GM21786 (cell line): ENCODE measurements around the gene DIDO1.

ENCODE experiments used
- ATAC-seq: cut with Tn5 transposase; IDR thresholded peaks from one replicate; pipeline ENCODE4 v1.9.1; 2021; ENCODE audit not compliant: unreplicated experiment

The DIDO1 gene

GRCh38 chr20:62951143-62951895 lies 25.0 kb upstream of the DIDO1 start:
- no peak for ATAC-seq

- no peak for ATAC-seq
Measured at GRCh38 chr20:62950741-62951140, 24.4 kb upstream of the DIDO1 start.

GRCh38 chr20:62949962-62950361 lies 23.7 kb upstream of the DIDO1 start:
- no peak for ATAC-seq

- ATAC-seq, result no peak
Measured at GRCh38 chr20:62949153-62949821, 23.0 kb upstream of the DIDO1 start.

GRCh38 chr20:62947532-62948300 lies 21.4 kb upstream of the DIDO1 start:
- ATAC-seq, result no peak

- ATAC-seq, result no peak
Measured at GRCh38 chr20:62946918-62947317, 20.6 kb upstream of the DIDO1 start.

- no peak for ATAC-seq
Measured at GRCh38 chr20:62945771-62946339, 19.6 kb upstream of the DIDO1 start.

GRCh38 chr20:62944746-62945145 lies 18.4 kb upstream of the DIDO1 start:
- ATAC-seq, result no peak

GRCh38 chr20:62944184-62944583 lies 17.9 kb upstream of the DIDO1 start:
- no peak for ATAC-seq

- no peak for ATAC-seq
Measured at GRCh38 chr20:62943396-62943795, 17.1 kb upstream of the DIDO1 start.

- ATAC-seq, result no peak
Measured at GRCh38 chr20:62942456-62942855, 16.2 kb upstream of the DIDO1 start.

GRCh38 chr20:62941792-62942191 lies 15.5 kb upstream of the DIDO1 start:
- no peak for ATAC-seq

- ATAC-seq, result no peak
Measured at GRCh38 chr20:62940875-62941274, 14.6 kb upstream of the DIDO1 start.

- peak; percentile 46 for ATAC-seq
Measured at GRCh38 chr20:62938105-62938888, 12.0 kb upstream of the DIDO1 start, which contains the start of gene GID8. Gene GID8 (plus strand): TSS chr20:62938147. CDS start chr20:62941503, 3,356 bp downstream.

- peak; percentile 74 for ATAC-seq
Measured at GRCh38 chr20:62937268-62938104, 11.2 kb upstream of the DIDO1 start.

GRCh38 chr20:62935968-62936585 lies 9.8 kb upstream of the DIDO1 start:
- no peak for ATAC-seq

GRCh38 chr20:62935204-62935967 lies 9.1 kb upstream of the DIDO1 start:
- no peak for ATAC-seq

- ATAC-seq, result no peak
Measured at GRCh38 chr20:62933966-62934365, 7.7 kb upstream of the DIDO1 start.

GRCh38 chr20:62931464-62931863 lies 5.2 kb upstream of the DIDO1 start:
- no peak for ATAC-seq
